ENCODE results near the gene TMTC2.

- no peak; the same call in 1 of the 2 replicates for TF ChIP-seq POLR2AphosphoS5 (IDR thresholded peaks at IDR 0.05; ENCODE audit: borderline replicate concordance, low read depth, low read length)
- TF ChIP-seq EZH2 (IDR thresholded peaks at IDR 0.05) = no peak
These were observed 279.4 kb downstream of the TMTC2 start for GRCh38 chr12:82966001-82966559.

All from SK-N-MC (cell line).